HG02588 (cell line): ENCODE measurements around the gene UAP1.
A peak's percentile ranks its signal among the peaks of the same experiment; 100 is the strongest.

ENCODE experiments used
- ATAC-seq: cut with Tn5 transposase; IDR thresholded peaks from one replicate; pipeline ENCODE4 v1.9.1; 2021; ENCODE audit warnings: mild to moderate bottlenecking, moderate library complexity; ENCODE audit not compliant: unreplicated experiment

Gene UAP1

GRCh38 chr1:162561616-162562469 lies at the start of gene UAP1:
UAP1 (plus strand) TSS chr1:162561722; CDS start chr1:162566069, 4,347 bp downstream.
- peak; percentile 37 for ATAC-seq

- no peak for ATAC-seq
These were observed 34.2 kb upstream of the UAP1 start for GRCh38 chr1:162527314-162527713.

GRCh38 chr1:162530307-162530987 lies 31.1 kb upstream of the UAP1 start:
- peak; percentile 96 for ATAC-seq

GRCh38 chr1:162530988-162531319 lies 30.6 kb upstream of the UAP1 start:
- ATAC-seq = no peak

GRCh38 chr1:162535501-162535900 lies 26.0 kb upstream of the UAP1 start:
- no peak for ATAC-seq

- ATAC-seq = no peak
These were observed 25.0 kb upstream of the UAP1 start for GRCh38 chr1:162536511-162536910.

GRCh38 chr1:162537216-162537615 lies 24.3 kb upstream of the UAP1 start:
- no peak for ATAC-seq

GRCh38 chr1:162538815-162539431 lies 22.6 kb upstream of the UAP1 start:
- no peak for ATAC-seq

- ATAC-seq = no peak
These were observed 19.8 kb upstream of the UAP1 start for GRCh38 chr1:162541619-162542141.

GRCh38 chr1:162543228-162543627 lies 18.3 kb upstream of the UAP1 start:
- no peak for ATAC-seq

GRCh38 chr1:162548170-162548569 lies 13.4 kb upstream of the UAP1 start:
- ATAC-seq = no peak

- no peak for ATAC-seq
These were observed 12.5 kb upstream of the UAP1 start for GRCh38 chr1:162549001-162549400.

GRCh38 chr1:162550925-162551324 lies 10.6 kb upstream of the UAP1 start:
- ATAC-seq = no peak

- no peak for ATAC-seq
These were observed 9.4 kb upstream of the UAP1 start for GRCh38 chr1:162551969-162552683.

GRCh38 chr1:162552684-162553252 lies 8.8 kb upstream of the UAP1 start:
- no peak for ATAC-seq

- ATAC-seq = no peak
These were observed 7.3 kb upstream of the UAP1 start for GRCh38 chr1:162554258-162554657.

GRCh38 chr1:162557536-162557935 lies 4.0 kb upstream of the UAP1 start:
- ATAC-seq = no peak

GRCh38 chr1:162560303-162561036 lies 1.1 kb upstream of the UAP1 start:
- no peak for ATAC-seq

GRCh38 chr1:162561037-162561615 lies 396 bp upstream of the UAP1 start:
- ATAC-seq = peak; percentile 95

GRCh38 chr1:162562470-162562828 lies 927 bp downstream of the UAP1 start:
- no peak for ATAC-seq
